ENCODE results near the gene RNF223.
"Not testable (repeated sequence)": the region's sequence is repeated elsewhere in the genome, so short reads cannot be mapped to it uniquely, and the experiment has no call there.

Gene RNF223

GRCh38 chr1:1041873-1042272 lies 32.2 kb downstream of the RNF223 start:
- DNase-seq = no peak

DNA sequence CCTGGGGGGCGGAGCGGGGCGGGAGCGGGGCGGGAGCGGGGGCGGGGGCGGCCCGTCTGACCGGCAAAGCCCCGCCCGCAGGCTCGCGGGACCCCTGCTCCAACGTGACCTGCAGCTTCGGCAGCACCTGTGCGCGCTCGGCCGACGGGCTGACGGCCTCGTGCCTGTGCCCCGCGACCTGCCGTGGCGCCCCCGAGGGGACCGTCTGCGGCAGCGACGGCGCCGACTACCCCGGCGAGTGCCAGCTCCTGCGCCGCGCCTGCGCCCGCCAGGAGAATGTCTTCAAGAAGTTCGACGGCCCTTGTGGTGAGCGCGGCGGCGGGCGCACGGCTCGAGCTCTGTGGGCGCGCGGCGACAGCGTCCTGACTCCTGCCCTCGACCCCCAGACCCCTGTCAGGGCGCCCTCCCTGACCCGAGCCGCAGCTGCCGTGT lies 33.0 kb downstream of the RNF223 start:
- no peak for DNase-seq

GRCh38 chr1:1040004-1040991 lies 33.8 kb downstream of the RNF223 start:
- peak; percentile 73 for DNase-seq

- DNase-seq = no peak
Observed at GRCh38 chr1:1039145-1039910, 34.8 kb downstream of the RNF223 start.

- no peak for DNase-seq
Observed at GRCh38 chr1:1038694-1039093, 35.4 kb downstream of the RNF223 start.

GRCh38 chr1:1037366-1038327 lies 36.5 kb downstream of the RNF223 start:
- DNase-seq = no peak

DNA sequence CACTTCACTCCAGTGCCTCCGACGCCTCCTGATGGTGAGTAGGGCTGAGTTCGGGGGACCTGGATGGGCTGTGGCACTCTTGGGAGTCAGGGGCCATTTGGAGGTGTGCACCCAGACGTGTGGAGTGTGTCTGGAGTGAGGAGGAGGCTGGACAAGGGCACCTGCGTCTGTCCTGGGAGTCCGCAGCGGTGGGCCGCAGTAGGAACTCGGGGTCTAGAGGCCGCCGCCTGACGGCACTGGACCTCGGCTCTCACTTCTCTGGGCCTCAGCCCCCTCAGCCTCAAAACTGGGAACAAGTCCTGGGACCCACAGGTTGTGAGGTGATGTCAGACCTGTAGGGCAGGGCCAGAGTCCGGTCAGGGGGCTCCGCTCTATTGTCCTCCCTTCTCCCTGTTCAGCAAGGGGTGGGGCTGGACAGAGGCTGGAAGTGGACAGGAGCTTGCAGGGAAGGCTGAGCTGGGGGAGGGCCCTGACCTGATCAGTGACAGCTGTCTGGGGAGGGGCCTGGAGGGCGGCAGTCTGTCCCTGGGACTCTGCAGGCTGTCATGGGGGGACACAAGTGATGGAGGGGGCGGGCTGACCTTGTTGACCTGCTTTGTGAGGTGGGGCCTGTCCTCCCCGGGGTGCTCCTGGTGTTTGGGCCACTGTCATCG lies 38.7 kb downstream of the RNF223 start:
- no peak for DNase-seq

GRCh38 chr1:1034439-1034781 lies 39.7 kb downstream of the RNF223 start:
- DNase-seq = no peak

DNA sequence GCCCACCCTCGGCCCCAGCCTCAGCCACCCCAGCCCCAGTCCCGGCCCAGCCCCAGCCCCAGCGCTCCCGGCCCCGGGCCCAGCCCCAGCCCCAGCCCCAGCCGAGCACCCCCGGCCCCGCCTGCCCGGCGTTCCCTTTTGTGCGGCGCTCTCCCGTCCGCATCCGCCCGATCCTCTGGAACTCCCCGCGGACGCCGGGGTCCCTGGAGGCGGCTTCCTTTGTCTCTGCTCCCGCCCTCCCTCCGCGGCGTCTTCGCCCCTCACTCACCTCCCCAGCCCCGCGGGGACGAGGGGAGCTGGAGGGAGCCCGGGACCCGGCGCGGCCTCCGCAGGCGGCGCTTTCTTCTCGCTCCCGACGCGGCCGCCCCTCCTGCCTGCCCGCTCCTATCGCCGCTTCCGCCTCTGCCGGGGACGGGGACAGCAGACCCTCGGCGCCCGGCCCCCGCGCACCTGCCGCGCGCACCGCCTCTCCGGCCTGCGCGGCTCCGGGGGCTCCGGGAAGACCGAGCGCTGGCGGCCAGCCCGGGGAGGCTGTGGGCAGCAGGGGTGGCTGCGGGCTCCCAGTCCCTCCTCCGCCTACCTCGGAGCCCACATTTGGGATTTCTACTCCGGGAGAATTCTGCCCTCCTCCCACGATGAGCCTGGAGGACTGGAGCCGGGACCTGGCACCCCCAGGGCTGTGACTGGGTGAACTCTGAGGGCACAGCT lies 40.2 kb downstream of the RNF223 start:
- no peak for DNase-seq

- peak; percentile 79 for DNase-seq
Observed at GRCh38 chr1:1033009-1033587, 41.0 kb downstream of the RNF223 start.

DNA sequence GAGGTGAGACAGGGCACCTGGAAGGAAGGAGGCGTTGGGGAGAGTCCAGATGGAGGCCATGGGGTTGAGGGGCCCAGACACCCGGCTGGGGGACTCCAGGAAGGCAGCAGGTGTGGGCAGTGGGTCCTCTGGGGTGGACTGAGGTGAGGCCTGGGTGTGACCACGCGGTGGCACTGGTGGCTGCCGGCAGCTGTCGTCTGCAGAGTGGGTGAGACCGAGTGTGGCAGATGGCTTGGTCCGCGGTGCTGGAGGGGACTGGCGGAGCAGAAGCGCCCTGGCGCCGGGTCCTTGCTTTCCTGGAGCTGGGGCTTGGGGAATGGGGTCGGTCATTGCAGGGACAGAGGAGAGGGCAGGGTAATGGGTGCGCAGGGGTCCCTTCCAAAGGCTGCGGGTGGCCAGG lies 41.7 kb downstream of the RNF223 start:
- no peak for DNase-seq

GRCh38 chr1:1031659-1032235 lies 42.4 kb downstream of the RNF223 start:
- no peak for DNase-seq

DNA sequence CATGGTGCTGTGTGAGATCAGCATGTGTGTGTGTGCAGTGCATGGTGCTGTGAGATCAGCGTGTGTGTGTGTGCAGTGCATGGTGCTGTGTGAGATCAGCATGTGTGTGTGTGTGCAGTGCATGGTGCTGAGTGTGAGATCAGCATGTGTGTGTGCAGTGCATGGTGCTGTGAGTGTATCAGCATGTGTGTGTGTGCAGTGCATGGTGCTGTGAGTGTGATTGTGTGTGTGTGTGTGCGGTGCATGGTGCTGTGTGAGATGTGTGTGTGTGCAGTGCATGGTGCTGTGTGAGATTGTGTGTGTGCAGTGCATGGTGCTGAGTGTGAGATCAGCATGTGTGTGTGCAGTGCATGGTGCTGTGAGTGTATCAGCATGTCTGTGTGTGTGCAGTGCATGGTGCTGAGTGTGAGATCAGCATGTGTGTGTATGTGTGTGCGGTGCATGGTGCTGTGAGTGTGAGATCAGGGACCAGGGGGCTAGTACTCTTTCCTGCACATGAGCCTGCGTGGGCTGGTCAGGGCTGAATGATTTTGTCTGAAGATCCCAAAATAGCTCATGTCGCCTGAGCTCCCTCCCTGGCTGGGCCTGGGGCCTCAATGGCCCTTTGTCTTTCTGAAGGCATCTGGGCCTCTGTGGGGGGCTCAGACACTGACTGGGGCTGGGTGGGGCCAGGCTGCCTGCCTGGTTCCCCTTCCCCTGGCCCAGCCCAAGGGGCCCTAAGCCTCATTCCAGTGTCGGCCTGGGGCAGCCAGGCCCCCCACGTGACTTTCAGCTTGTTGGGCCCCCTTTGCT lies 43.0 kb downstream of the RNF223 start:
- not testable (repeated sequence) for DNase-seq

GRCh38 chr1:1027791-1028190 lies 46.3 kb downstream of the RNF223 start:
- DNase-seq = no peak

GRCh38 chr1:1026599-1027413 lies 47.3 kb downstream of the RNF223 start:
- no peak for DNase-seq

GRCh38 chr1:1025730-1026129 lies 48.4 kb downstream of the RNF223 start:
- DNase-seq = no peak

- no peak for DNase-seq
Observed at GRCh38 chr1:1024771-1025699, 49.1 kb downstream of the RNF223 start.

Measured in effector CD4-positive, alpha-beta T cell (primary cell).